NT2/D1 (cell line): Measurements from ENCODE around the gene YOD1.

Experiments used
- DNase-seq: peaks from one replicate; pipeline ENCODE4 v3.0.0-alpha.2; 2011; ENCODE audit warnings: low read depth, low spot score
- H3K27me3 ChIP-seq: 2 replicates; pipeline ENCODE4 v1.6.0; 2011; ENCODE audit warnings: mild to moderate bottlenecking; ENCODE audit not compliant: insufficient read length, insufficient read depth
- H3K36me3 ChIP-seq: 2 replicates; pipeline ENCODE4 v1.6.1; 2011; ENCODE audit warnings: mild to moderate bottlenecking, low read length, mixed read lengths; ENCODE audit not compliant: insufficient read depth, insufficient read length
- H3K4me1 ChIP-seq: 2 replicates; pipeline ENCODE4 v1.5.1; 2011; ENCODE audit not compliant: insufficient read depth, insufficient read length
- H3K4me3 ChIP-seq: 2 replicates; pipeline ENCODE4 v1.5.1; 2011; ENCODE audit warnings: low read depth; ENCODE audit not compliant: insufficient read length
- H3K9ac ChIP-seq: 2 replicates; pipeline ENCODE4 v1.6.0; 2011; ENCODE audit warnings: low read depth; ENCODE audit not compliant: insufficient read length
- H3K9me3 ChIP-seq: 2 replicates; pipeline ENCODE4 v1.5.1; 2011; ENCODE audit warnings: mild to moderate bottlenecking, low read length; ENCODE audit not compliant: insufficient read depth
- SUZ12 ChIP-seq: IDR thresholded peaks from 2 replicates; pipeline ENCODE4 v1.6.1; 2011; ENCODE audit not compliant: insufficient read length, insufficient read depth; ENCODE audit errors: extremely low read depth
- YY1 ChIP-seq: IDR thresholded peaks from 2 replicates; pipeline ENCODE4 v1.6.1; 2011; ENCODE audit not compliant: insufficient read length, insufficient read depth
- ZNF274 ChIP-seq: IDR thresholded peaks from 2 replicates; pipeline ENCODE4 v1.6.1; 2011; ENCODE audit warnings: mild to moderate bottlenecking, low read depth, low read length

The YOD1 gene

DNA sequence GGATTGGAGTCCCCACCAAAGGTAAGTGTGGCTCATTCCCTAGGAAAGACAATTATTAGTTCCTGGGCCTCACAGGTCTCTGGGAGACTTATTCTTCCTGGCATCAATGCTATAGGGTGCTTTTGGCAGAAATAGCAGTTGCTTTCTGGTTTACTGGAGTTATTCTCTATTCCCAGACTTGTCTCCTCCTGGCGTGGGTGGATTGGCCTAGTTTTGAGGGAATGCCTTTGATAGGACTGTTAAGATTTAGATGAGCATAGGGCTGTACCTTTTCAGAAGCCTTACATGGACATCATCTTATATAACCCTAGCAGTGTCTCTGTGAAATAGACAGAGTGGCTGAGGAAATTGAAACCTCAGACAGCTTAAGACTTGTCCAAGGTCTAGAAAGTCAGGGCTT, 11.1 kb upstream of the YOD1 start:
- no peak overlapping the region for H3K4me3 ChIP-seq
- H3K9ac ChIP-seq = no peak overlapping the region
- no peaks in the 10 kb centered on the region for H3K27me3 ChIP-seq
- peaks cover 38% of the 10 kb centered on the region for H3K36me3 ChIP-seq
- H3K4me1 ChIP-seq = no peaks in the 10 kb centered on the region
- TF ChIP-seq ZNF274 (no peak), YY1 (no peak), SUZ12 (no peak)
- no peak for DNase-seq
- no peaks in the 10 kb centered on the region for H3K9me3 ChIP-seq

DNA sequence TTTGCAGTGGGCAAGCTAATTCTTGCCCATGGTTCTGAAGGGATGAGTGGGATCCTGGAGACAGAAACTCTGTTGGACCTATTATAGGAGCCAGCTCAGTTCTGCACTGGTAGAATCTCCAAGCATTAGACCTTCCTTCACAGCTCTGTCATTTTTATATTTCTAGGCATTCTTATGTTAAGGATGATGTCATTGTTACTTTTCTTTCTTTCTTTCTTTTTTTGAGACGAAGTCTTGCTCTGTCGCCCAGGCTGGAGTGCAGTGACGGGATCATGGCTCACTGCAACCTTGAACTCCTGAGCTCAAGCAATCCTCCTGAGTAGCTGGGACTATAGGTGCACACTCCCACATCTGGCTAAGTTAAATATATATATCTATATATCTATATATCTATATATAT, 9.6 kb upstream of the YOD1 start:
- H3K36me3 ChIP-seq = peaks cover 33% of the 10 kb centered on the region
- no peak for TF ChIP-seq SUZ12
- no peak for TF ChIP-seq YY1
- TF ChIP-seq ZNF274 = no peak
- DNase-seq = no peak
- H3K27me3 ChIP-seq = no peaks in the 10 kb centered on the region
- no peaks in the 10 kb centered on the region for H3K9me3 ChIP-seq
- no peak overlapping the region for H3K9ac ChIP-seq
- H3K4me3 ChIP-seq = no peak overlapping the region
- H3K4me1 ChIP-seq = no peaks in the 10 kb centered on the region

DNA sequence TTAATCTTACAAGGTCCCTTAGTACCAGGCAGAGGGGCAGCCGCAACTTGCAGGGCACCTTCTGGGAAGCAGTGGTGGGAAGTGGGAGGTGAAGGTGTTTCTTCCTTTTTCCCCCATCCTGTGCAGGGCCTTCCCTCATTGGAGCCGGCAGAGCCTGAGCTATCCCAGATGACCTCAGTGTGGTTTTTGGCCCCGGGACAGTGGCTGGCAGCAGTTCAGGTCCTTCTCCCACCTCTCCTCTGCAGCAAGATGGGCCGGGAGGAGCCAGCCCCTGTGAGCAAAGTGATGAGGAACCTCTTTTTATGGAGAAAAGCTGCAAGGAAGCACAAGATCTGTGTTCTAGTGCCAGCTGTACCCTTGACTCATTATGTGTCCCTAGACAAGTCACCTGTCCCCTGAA, 8.9 kb upstream of the YOD1 start:
- no peaks in the 10 kb centered on the region for H3K27me3 ChIP-seq
- peaks cover 28% of the 10 kb centered on the region for H3K36me3 ChIP-seq
- no peak for DNase-seq
- H3K9me3 ChIP-seq = no peaks in the 10 kb centered on the region
- H3K9ac ChIP-seq = no peak overlapping the region
- TF ChIP-seq YY1 = no peak
- TF ChIP-seq SUZ12 = no peak
- no peak for TF ChIP-seq ZNF274
- no peak overlapping the region for H3K4me3 ChIP-seq
- H3K4me1 ChIP-seq = no peaks in the 10 kb centered on the region

DNA sequence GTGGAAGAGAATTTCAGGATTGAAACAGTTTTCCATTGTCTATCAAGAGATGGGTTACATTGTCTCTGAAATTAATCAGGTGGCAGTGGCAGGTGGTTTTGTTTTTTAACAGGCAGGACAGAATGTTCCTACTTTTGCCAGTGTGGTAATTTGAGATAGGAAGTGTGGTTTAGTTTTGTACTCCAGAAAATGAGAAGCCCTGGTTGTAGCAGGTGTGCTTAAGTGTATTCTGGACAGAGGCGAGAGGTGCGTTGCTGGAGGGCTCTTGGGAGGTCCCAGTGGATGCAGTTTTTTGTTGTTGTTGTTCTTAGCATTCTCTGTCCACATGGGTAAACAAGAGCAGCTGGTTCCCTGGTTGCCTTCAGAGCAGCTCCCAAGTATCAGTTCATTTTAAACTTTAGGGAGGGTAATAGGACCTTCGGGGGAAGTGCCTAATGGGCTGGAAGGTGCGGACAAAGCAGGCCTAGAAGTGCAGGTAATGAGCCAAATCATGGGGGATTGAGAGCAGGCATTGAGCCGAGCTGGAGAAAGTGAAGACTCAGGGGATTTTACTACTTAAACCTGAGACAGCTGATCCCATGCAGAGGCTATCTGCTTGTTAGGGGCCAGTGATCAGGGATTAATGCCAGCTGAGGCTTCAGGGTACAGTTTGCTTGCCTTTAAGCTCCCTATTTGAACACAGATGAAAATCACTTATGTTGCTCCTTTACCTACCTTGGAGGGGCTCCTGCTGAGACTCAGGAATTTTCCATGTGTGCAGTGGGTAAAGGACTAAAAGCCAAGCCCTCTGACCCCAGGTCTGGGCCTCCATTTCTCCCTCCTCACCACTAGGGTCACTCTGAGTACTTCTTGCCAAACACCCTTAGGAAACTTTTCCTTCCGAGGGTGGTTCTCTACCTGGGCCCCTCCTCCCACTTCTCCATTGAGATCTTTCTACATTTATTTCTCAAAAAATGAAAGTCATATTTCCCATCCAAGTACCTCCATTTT, 8.2 kb upstream of the YOD1 start:
- DNase-seq = no peak
- TF ChIP-seq SUZ12 (no peak), YY1 (no peak), ZNF274 (no peak)

DNA sequence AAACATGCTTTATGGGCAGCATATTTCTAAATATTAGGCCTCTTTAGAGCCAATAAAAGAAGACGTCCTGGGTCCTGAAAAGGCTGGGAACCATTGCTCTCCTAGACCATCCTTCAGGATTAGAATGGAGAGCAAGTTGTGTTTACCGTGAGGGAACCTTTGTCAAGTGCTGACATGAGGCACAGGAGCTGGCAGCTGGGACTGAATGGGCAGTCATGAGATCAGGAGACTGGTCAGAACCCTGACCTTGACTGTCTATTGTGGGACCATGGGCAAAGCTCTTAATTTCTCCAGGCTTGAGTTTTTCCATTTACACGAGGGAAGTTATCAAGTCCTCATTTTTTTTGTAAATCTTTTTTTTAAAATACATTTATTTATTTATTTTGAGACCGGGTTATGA, 7.2 kb upstream of the YOD1 start:
- Histone ChIP-seq H3K36me3 (peaks cover 16% of the 10 kb centered on the region), H3K9me3 (no peaks in the 10 kb centered on the region), H3K4me1 (no peaks in the 10 kb centered on the region), H3K27me3 (no peaks in the 10 kb centered on the region), H3K4me3 (no peak overlapping the region), H3K9ac (no peak overlapping the region)
- no peak for TF ChIP-seq SUZ12
- TF ChIP-seq ZNF274 = no peak
- no peak for TF ChIP-seq YY1
- no peak for DNase-seq

More for the DNA sequence above, 8.2 kb upstream of the YOD1 start:
- peaks cover 25% of the 10 kb centered on the region for H3K36me3 ChIP-seq
- no peak overlapping the region for H3K9ac ChIP-seq
- no peak overlapping the region for H3K4me3 ChIP-seq
- H3K4me1 ChIP-seq = no peaks in the 10 kb centered on the region
- H3K27me3 ChIP-seq = no peaks in the 10 kb centered on the region
- no peaks in the 10 kb centered on the region for H3K9me3 ChIP-seq

- H3K36me3 ChIP-seq = peaks cover under 1% of the 10 kb centered on the region
Measured at GRCh38 chr1:207056673-207057072, 5.7 kb upstream of the YOD1 start.

GRCh38 chr1:207055386-207056001, 4.5 kb upstream of the YOD1 start:
- Histone ChIP-seq H3K4me1 (no peaks in the 10 kb centered on the region), H3K9ac (no peak overlapping the region), H3K9me3 (no peaks in the 10 kb centered on the region), H3K27me3 (no peaks in the 10 kb centered on the region), H3K4me3 (no peak overlapping the region), H3K36me3 (no peaks in the 10 kb centered on the region)
- DNase-seq = no peak
- TF ChIP-seq ZNF274 = no peak
- no peak for TF ChIP-seq SUZ12
- no peak for TF ChIP-seq YY1

More at GRCh38 chr1:207056673-207057072, 5.7 kb upstream of the YOD1 start:
- no peak overlapping the region for H3K9ac ChIP-seq
- H3K4me3 ChIP-seq = no peak overlapping the region
- no peak for DNase-seq
- H3K9me3 ChIP-seq = no peaks in the 10 kb centered on the region
- H3K4me1 ChIP-seq = no peaks in the 10 kb centered on the region
- TF ChIP-seq SUZ12 = no peak
- H3K27me3 ChIP-seq = no peaks in the 10 kb centered on the region
